HG03457 (cell line): ENCODE measurements around the gene CLDND2.
"Not testable (repeated sequence)": the region's sequence is repeated elsewhere in the genome, so short reads cannot be mapped to it uniquely, and the experiment has no call there.

Source experiments
- ATAC-seq: cut with Tn5 transposase; IDR thresholded peaks from one replicate; pipeline ENCODE4 v1.9.1; 2021; ENCODE audit warnings: moderate number of reproducible peaks; ENCODE audit not compliant: unreplicated experiment

The CLDND2 gene

GRCh38 chr19:51368366-51369282 is at the start of gene CLDND2:
CLDND2 (minus strand) TSS chr19:51369003; CDS start chr19:51368577, 426 bp downstream.
- no peak for ATAC-seq

GRCh38 chr19:51417810-51418157 is 49.0 kb upstream of the CLDND2 start:
- no peak for ATAC-seq

GRCh38 chr19:51417107-51417809 is 48.5 kb upstream of the CLDND2 start, which contains the start of gene SIGLEC10:
SIGLEC10 (minus strand) TSS chr19:51417642; CDS start chr19:51417581, 61 bp downstream.
- ATAC-seq, result no peak

GRCh38 chr19:51416422-51416821 is 47.6 kb upstream of the CLDND2 start:
- not testable (repeated sequence) for ATAC-seq

GRCh38 chr19:51415187-51415586 is 46.4 kb upstream of the CLDND2 start:
- no peak for ATAC-seq

- ATAC-seq, result no peak
Observed at GRCh38 chr19:51410950-51411748, 42.3 kb upstream of the CLDND2 start.

GRCh38 chr19:51407511-51408131 is 38.8 kb upstream of the CLDND2 start:
- no peak for ATAC-seq

GRCh38 chr19:51402117-51402516 is 33.3 kb upstream of the CLDND2 start:
- ATAC-seq, result no peak

- not testable (repeated sequence) for ATAC-seq
Observed at GRCh38 chr19:51399936-51400335, 31.1 kb upstream of the CLDND2 start.

GRCh38 chr19:51399231-51399630 is 30.4 kb upstream of the CLDND2 start:
- ATAC-seq, result no peak

- ATAC-seq, result no peak
Observed at GRCh38 chr19:51398096-51398704, 29.4 kb upstream of the CLDND2 start.

- ATAC-seq, result not testable (repeated sequence)
Observed at GRCh38 chr19:51397453-51397852, 28.6 kb upstream of the CLDND2 start.

- no peak for ATAC-seq
Observed at GRCh38 chr19:51396175-51396574, 27.4 kb upstream of the CLDND2 start.

GRCh38 chr19:51394050-51394836 is 25.4 kb upstream of the CLDND2 start:
- peak; percentile 67 for ATAC-seq

GRCh38 chr19:51392701-51393100 is 23.9 kb upstream of the CLDND2 start:
- ATAC-seq, result no peak

- ATAC-seq, result no peak
Observed at GRCh38 chr19:51391073-51391611, 22.3 kb upstream of the CLDND2 start.

GRCh38 chr19:51389143-51389542 is 20.3 kb upstream of the CLDND2 start:
- no peak for ATAC-seq

GRCh38 chr19:51387924-51388389 is 19.2 kb upstream of the CLDND2 start, which contains the start of gene LIM2:
LIM2 (minus strand) TSS chr19:51387974; CDS start chr19:51387443, 531 bp downstream.
- ATAC-seq, result no peak
